G401 (cell line): ENCODE results near the gene OR52I2. TPM values are rescaled to one million over a fixed set of nuclear protein-coding genes. Genes with fewer than 3 reads are reported as not detected.

Source experiments
- DNase-seq: peaks from one replicate; pipeline ENCODE4 v3.0.0-alpha.2; 2015; ENCODE audit warnings: low spot score
- in situ Hi-C: cut with HindIII; loops from 2 replicates; pipeline ENCODE4 v1.10.0; 2016; ENCODE audit warnings: low sequenced_read_pairs, mixed read lengths
- total RNA-seq: library from RNA; depleted of rRNA; stranded (reverse); fragments of >200 nt; shearing (Covaris generic); gene quantifications from 2 replicates; pipeline ENCODE4 v1.2.3, GENCODE V29; 2014

OR52I2 gene
- total RNA-seq, 1 experiment from 2014 or later = not detected

DNA sequence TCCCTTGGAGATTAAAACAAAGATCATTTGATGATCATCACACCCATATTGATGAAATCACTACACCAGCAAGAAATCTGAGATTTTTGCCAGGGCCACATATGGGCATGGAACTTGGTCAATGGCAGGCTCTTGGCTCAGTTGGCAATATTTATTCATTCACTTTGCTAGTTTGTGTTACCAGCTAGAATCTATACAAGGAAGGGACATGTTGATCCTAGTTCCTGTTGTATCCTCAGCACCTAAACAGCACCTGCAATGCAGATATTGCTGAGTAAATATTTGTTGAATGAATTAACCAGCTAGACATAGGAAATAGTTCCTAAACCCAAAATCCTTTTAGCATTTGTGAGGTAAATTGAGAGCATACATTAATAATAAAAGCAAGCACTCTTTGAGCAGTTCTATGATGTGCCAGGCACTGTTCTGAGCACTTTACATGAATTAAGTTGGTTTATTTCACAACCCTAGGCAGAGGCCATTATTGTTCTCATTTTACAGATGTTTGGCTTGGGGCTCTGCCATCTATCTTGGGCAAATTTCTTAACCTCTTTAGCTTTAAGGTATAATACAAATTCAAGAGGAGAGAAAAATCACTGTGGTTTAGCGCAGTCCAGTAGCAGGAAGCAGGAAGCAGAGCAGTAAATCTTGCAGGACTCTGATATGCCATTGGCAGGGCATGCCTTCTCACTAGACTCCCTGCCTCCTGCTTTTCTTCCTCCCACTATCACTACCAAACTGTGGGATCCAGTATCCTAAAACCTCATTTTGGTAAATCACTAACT, 24.9 kb downstream of the OR52I2 start:
- peak; percentile 3 for DNase-seq
- in situ Hi-C loops = no loop called here

DNA sequence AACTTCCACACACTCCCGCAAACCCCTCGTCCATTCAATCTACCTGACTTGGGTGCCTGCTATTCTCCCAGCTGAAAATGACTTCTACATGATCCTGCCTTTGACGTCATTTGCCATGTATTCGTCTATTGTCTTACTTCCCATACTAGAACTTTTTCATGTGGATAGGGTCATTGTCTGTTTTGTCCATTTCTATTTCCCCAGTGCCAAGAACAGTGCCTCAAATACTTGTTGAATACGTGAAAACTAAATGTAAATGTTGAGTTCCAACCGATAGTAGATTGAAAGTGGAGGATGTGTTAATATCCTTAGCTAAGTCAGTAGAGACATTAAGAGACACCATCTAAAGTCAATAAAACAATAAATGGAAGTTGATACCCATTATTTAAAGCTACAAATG, 25.6 kb downstream of the OR52I2 start:
- in situ Hi-C loops = no loop called here
- DNase-seq = peak; percentile 47

DNA sequence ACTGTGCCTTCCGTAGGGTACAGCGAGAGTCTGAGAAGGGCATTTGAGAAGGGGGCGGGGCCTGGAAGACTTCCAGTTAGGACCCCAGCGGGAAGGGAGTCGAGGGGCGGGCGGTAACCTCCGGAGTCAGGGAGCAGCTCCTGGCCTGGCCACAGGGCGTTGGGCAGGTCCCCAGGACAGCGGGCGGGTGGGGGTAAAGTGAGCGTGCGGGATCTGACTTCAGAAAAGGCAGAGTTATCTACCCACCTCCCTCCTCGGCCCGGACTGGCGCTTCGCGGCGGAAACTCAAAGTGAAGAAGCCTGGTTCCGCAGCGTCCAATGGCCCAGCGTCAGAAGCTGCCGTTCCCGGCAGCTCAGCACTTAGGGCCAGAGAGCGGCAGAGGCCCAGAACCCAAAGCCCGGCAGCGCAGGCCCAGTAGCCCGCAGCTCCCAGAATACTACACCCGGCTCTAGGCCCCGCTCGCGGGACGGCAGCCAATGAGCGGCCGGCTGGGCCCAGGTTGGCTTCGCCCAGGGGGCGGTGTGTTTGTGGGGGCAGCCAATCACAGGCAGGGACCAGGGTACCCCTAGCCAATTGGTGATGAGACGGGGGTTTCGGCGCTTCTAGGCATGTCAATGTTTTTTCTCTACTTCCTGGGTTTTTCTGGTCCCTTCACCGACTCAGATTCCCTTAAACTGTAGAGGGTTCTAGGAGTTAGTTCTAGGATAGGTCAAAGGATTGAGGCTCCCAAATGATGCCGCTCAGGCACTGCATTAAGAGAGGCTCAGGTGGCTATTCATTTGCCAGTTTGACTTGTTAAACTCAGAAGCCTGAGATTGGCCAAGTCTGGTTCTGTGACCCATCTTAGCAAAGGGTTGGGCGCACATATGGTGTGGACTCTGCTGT, 26.5 kb downstream of the OR52I2 start, which contains the start of gene TRIM68:
TRIM68 (minus strand) TSS at position 451 of the 886 bp plus-strand sequence. CDS start 2,727 bp downstream, outside the sequence.
- in situ Hi-C loops = no loop called here
- peak; percentile 98 for DNase-seq

DNA sequence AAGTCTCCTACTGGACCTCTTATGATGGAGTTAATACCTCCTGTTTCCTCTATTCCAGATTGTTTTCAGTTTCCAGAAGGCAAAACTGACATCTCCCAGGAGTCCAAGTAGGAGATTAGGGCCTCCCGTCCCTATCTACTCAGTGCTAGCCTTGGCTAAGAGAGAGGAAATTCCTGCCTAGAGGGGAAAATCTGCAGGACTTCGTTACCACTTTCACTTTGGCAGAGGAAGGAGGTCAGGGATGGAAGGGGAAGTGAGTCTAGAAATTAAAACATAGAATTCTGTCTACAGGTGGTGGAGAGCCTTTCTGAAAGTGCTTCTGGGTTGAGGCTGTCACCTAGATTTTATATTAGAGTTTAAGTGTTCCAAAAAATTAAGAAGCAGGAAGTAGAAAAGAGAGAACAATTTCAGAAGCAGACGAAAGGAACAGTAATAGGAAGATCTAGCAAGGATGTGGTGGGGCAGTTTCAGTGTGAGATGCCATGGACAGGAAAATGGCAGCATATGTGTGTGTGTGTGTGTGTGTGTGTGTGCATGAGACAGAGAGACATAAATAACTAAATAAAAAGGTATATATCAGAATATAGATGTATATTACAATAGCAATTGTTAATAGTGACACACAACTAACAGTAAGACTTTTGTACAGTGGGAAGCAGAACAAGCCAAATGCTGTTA, 28.9 kb downstream of the OR52I2 start:
- in situ Hi-C loops = no loop called here
- no peak for DNase-seq

DNA sequence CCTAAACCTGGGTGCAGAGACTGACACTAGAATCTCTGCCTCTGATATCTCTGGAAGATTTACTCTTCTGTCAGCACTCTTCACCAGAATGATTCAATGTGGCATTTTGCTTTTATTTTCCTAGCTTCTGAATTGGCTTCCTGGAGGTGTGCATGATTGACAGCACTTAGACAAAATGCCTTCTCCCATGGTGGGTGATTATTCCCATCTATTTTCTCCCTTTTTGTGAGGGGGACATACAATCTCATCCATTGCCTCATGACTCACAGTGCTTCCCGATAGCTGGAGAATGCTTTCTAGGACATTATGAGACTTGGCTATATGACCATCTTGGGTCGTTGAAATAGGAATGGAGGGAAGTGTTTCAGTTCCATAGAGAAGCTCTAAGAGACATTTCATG, 30.4 kb downstream of the OR52I2 start:
- DNase-seq = no peak
- in situ Hi-C loops = no loop called here

DNA sequence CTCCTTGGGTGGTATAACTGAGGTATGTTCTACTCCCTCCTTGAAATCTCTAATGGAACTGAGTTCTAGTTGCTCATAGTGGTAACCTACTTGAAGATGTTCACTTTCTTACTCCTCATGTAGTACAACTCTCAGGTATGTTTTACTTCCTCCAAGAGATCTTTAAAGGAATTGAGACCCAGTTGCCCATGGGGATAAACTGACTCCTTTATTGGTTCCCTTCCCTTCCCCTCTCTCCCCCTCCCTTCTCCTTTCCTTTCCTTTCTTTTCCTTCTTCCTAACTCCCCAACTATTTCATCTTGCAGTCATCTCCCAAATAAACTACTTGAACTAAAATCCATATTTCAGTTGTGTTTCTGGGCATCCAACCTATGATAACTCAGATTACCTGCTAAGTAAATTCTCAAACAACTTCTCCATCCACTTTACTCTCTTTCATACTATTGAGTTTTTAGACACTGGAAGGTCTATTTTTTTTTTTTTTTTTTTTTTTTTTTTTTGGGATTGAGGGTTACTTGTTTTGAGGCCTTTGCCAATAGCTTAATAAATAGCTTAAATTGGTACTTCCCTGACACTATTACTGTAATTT, 34.4 kb downstream of the OR52I2 start:
- DNase-seq = no peak

DNA sequence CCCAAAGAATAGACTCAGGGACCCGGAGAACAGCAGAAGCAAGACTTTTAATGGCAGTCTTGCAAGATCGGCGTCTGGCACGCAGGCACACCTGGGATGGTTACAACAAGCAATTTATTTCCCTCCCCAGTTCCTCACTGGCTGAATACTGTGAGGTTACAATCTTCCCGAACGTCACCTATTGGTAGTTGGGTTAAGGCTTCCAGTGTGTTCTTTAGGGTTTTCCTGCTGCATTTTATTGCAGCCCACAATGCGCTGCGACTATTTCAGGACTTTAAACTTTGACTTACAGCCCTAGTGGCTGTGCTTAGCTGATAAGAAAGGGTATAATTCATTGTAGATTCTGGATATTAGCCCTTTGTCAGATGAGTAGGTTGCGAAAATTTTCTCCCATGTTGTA, 38.0 kb downstream of the OR52I2 start:
- in situ Hi-C loops = no loop called here
- DNase-seq = no peak

More for the DNA sequence above, 34.4 kb downstream of the OR52I2 start:
- in situ Hi-C loops = no loop called here

DNA sequence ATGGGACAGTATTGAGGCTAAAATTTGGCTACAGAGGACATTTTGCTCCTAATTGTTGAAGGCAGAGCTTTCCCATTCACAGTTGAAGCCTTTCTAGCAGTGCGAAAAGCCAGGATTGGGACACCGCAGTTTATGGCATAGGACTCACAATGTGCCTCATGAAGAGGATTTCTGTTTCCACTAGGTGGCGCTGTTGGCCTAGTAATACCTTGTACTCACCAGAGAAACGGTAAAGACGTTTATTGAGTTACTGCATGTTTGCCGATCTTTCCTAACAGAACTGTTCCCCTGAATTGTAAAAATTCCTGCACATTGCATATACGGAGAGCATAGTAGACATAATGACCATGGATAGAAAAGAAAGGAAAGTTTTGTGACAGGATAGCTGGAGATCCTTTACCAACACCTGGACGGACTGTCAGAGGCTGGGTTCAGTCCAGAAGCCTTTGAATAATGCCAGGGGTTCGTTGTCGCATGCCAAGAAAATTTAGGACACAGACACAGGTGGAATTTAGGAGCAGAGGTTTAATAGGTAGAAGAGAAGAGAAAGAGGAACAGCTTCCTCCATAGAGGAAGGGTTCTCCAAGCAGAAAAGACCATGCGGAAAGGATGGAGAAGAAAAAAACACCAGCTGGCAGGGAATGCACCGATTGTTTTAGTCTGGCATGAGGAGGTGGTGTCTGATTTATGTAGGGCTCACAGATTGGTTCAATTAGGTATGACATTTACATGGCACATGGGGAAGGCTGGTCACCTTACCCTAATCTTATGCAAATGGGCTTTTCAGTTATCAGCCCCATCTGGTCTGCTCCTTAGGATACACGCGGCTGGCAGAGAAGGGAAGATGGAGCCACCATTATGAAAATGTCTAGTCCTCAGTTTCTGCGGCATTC, 44.9 kb downstream of the OR52I2 start:
- in situ Hi-C loops = no loop called here
- DNase-seq = peak; percentile 95

DNA sequence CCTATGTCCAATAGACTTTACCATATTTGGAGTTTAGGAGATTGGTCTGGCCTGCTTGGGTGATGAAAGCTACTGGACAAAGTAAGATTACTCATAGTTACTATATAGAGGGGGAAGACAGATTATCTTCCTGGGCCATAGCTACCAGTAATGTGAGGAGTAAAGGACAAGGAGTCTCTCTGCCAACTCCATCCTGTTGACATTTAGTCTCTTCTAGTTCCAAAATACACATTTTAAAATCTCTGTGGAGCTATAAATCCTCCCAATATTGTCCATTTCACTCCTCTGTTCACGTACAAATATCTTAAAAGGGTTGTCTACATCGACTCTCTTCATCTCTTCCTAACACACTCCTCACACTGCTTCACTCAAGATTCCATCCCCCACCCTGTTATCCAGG, 54.6 kb downstream of the OR52I2 start:
- no peak for DNase-seq
- in situ Hi-C loops = no loop called here

DNA sequence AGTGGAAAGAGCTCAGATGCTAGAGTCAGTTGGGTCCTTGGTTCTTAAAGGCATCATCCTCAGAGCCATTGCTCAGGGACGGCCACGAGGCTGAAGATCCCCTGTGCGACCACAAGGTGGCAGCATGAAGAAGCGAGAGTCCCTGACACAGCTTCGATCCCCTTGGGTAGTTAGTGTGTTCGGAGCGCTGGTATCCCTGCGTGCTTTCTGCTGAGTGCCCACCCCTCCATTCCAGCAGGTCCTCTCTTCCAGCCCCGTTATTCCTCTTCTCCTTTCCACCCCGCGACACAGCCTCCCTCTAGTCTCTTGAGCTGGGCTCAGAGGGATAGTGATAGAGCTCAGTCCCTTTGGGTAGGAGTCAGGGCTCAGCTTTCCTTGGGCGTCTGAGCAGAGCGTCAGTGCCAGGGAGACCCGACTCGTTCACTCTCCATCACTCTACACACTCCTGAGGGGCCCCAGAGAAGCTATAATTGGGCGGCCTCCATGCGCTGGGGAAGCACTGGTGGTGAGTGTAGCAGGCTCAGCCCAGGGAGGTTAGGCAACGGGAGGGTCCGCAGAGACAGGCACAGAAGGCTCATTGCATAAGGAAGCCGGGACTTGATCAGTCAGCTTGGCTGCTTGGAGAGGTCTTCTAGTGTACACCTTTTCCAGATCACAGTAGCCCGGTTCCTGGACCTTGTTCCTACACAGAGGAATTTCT, 55.6 kb downstream of the OR52I2 start, which contains the start of gene OR51D1:
OR51D1 (plus strand) TSS at position 516 of the 700 bp plus-strand sequence. CDS start 2,314 bp downstream, outside the sequence.
- in situ Hi-C loops = no loop called here
- peak; percentile 80 for DNase-seq

DNA sequence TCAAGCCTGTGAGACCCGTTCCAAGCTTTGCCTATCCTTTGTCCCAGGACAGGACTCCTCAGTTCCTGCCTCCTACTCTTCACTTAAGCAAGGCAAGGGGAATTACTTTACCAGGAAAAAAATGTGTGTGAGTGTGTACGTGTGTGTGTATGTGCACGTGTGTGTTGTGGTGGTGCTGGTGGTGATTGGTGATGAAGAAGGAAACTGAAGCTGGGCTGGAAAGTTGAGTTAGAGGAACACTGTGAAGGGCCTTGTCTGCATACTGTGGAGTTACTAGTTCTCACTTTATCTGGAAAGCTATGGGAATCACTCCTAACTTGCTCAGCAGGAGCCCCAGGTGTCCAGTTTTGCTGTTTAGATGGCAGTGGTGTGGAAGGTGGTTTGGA, 56.1 kb downstream of the OR52I2 start:
- in situ Hi-C loops = no loop called here
- no peak for DNase-seq

DNA sequence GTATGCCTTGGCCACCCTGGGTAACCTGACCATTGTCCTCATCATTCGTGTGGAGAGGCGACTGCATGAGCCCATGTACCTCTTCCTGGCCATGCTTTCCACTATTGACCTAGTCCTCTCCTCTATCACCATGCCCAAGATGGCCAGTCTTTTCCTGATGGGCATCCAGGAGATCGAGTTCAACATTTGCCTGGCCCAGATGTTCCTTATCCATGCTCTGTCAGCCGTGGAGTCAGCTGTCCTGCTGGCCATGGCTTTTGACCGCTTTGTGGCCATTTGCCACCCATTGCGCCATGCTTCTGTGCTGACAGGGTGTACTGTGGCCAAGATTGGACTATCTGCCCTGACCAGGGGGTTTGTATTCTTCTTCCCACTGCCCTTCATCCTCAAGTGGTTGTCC, 58.4 kb downstream of the OR52I2 start:
- DNase-seq = no peak
- in situ Hi-C loops = no loop called here

DNA sequence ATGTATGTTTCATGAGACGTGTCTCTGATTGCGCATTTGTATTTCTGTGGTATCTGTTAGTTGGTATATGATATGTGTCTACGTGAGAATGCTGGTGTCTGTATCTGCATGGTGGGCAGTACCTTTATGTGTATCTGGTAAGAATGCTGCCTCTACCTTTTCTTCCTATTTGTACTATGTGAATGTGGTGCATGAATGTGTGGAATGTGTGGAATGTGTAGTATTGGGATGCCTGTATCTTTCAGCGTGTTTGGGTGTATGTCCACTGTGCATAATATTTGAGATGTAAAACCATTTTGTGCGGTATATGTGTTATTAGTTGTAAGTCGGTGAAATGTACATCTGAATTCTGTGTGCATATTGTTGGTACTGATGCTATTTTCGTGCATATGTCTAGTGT, 60.0 kb downstream of the OR52I2 start:
- in situ Hi-C loops = no loop called here
- no peak for DNase-seq

DNA sequence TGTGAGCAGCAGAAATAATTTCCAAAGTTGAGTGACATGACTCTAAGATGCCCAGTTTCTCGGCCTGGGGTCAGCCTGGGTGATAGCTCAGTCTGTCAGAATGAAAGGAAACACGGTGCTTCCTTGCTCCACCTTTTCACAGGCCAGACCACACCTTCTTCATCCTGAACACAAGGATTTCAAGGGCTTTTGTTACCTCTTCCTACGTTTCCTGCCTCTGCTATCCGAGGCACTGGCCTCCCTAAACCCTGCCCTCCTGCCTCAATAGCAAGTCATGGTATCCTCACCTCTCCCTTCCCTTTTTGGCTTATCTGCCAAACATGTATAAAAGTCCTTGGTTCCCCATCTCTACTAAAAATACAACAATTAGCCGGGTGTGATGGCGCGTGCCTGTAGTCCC, 60.5 kb downstream of the OR52I2 start:
- no peak for DNase-seq
- in situ Hi-C loops = no loop called here
